Measurements from ENCODE around the gene B9D1.

GRCh38 chr17:19301973-19302372, 60.5 kb downstream of the B9D1 start:
- TF ChIP-seq CTCF (IDR thresholded peaks at IDR 0.05; ENCODE audit: insufficient read depth, low read length, poor library complexity, severe bottlenecking): no peak
- no peak for TF ChIP-seq EZH2phosphoT487 (conservative IDR thresholded peaks at IDR 0.05; ENCODE audit: low read length)

Measured in SU-DHL-6 (cell line).